Neural progenitor cell (in vitro differentiated cells): ENCODE results near the gene MGRN1.

Experiments
- EZH2 ChIP-seq: fragments of 200-600 bp; sonication (generic); IDR thresholded peaks from 2 replicates; pipeline ENCODE4 v1.6.1; 2017; ENCODE audit warnings: antibody characterized with exemption, mild to moderate bottlenecking, moderate library complexity
- EZH2phosphoT487 ChIP-seq: fragments of 200-600 bp; sonication (generic); IDR thresholded peaks from 2 replicates; pipeline ENCODE4 v1.6.1; 2017; ENCODE audit warnings: antibody characterized with exemption
- TF ChIP-seq, protein P1 (sequence below): fragments of 200-600 bp; sonication (generic); IDR thresholded peaks from 2 replicates; pipeline ENCODE4 v1.5.1; 2017; ENCODE audit warnings: antibody characterized with exemption, mild to moderate bottlenecking

DNA sequence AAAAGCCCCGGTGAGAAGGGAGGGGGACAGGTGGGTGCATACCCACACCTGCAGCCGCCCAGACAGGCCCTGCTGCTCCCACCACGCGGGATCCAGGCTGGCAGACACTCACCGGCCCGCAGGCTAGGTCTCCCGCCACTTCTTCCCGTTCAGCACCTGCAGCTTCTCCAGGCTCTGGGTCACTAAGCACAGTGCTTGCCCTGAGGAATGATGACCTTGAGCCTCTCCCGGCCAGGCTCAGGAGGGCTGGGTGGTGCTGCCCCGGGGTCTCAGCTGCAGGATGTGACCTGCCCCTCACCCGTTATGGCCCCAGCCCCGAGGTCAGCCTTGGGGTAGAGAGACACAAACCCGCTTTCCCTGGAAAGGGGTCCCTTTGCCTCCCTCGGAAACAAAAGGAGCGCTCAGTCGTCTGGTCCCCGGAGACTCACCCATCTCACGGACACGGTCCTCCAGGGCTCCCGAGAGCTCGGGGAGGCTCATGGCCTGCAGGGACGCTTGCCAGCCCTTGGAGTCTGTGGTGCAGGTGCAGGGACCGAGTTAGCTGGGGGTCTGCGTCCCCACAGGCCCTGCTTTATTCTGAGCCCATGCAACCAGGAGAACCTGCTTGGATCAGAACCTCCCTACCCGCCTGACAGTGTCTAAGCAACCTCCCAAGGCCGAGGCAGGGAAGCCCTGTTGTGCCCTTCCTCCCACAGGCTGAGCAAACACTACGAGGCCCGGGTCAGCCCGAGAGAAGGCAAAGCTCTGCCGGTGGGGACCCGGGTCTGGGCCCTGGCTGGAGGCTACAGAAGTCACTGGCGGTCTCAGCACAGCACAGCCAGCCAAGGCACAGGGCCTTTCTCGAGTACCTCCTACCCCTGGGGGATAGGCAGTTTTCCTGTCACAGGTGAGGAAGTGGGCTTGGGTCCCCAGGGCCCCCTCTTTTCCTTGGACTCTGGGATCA, 72.5 kb downstream of the MGRN1 start:
- TF ChIP-seq, protein P1, sequence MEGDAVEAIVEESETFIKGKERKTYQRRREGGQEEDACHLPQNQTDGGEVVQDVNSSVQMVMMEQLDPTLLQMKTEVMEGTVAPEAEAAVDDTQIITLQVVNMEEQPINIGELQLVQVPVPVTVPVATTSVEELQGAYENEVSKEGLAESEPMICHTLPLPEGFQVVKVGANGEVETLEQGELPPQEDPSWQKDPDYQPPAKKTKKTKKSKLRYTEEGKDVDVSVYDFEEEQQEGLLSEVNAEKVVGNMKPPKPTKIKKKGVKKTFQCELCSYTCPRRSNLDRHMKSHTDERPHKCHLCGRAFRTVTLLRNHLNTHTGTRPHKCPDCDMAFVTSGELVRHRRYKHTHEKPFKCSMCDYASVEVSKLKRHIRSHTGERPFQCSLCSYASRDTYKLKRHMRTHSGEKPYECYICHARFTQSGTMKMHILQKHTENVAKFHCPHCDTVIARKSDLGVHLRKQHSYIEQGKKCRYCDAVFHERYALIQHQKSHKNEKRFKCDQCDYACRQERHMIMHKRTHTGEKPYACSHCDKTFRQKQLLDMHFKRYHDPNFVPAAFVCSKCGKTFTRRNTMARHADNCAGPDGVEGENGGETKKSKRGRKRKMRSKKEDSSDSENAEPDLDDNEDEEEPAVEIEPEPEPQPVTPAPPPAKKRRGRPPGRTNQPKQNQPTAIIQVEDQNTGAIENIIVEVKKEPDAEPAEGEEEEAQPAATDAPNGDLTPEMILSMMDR = no peak
- no peak for TF ChIP-seq EZH2
- TF ChIP-seq EZH2phosphoT487 = no peak
